Right ventricle myocardium inferior (tissue), 1 donor: Measurements from ENCODE around the gene CRYBG1. TPM values are rescaled to one million over a fixed set of nuclear protein-coding genes. Genes with fewer than 3 reads are reported as not detected.
A peak's percentile ranks its signal among the peaks of the same experiment; 100 is the strongest.
"Not testable (repeated sequence)": the region's sequence is repeated elsewhere in the genome, so short reads cannot be mapped to it uniquely, and the experiment has no call there.

ENCODE experiments used
- ATAC-seq: fragments of 200-7000 bp; cut with Tn5 transposase; one replicate; pipeline ENCODE4 v1.9.1; 2020; ENCODE audit warnings: mild to moderate bottlenecking, moderate library complexity
- DNase-seq: peaks from one replicate; pipeline ENCODE4 v3.0.0; 2021; ENCODE audit errors: missing footprints
- intact Hi-C: fragments of 100-400 bp; cut with DNase I; formaldehyde crosslinking; loops from one replicate; pipeline ENCODE4 v1.11.0; 2022
- total RNA-seq: library from RNA; stranded (reverse); fragmentation: NEBNext Ultra II Directional; extraction: Animal tissue kit (Norgen Biotek cat#: 25700); gene quantifications from one replicate; pipeline ENCODE4 v1.2.1, GENCODE V29; 2021
- donor health status: DM: no; HTN: yes; CAD: no; lungs with severe emphysema.

The CRYBG1 gene
- total RNA-seq, 1 donor from 2014 or later: 1.8 TPM

- ATAC-seq (no peak), DNase-seq (no peak)
- intact Hi-C loops: no loop called here
Observed at GRCh38 chr6:106534004-106534403, 173.5 kb downstream of the CRYBG1 start.

- ATAC-seq: no peak
- intact Hi-C loops: no loop called here
- DNase-seq: no peak
Observed at GRCh38 chr6:106534564-106534982, 174.1 kb downstream of the CRYBG1 start.

GRCh38 chr6:106535012-106535411 lies 174.5 kb downstream of the CRYBG1 start:
- DNase-seq (no peak), ATAC-seq (no peak)
- intact Hi-C loops: no loop called here

GRCh38 chr6:106536357-106536756 lies 175.8 kb downstream of the CRYBG1 start:
- no peak for DNase-seq
- no peak for ATAC-seq
- intact Hi-C loops: no loop called here

- intact Hi-C loops: no loop called here
- no peak for ATAC-seq
- DNase-seq: no peak
Observed at GRCh38 chr6:106536851-106537250, 176.3 kb downstream of the CRYBG1 start.

- ATAC-seq: no peak
- intact Hi-C loops: no loop called here
- no peak for DNase-seq
Observed at GRCh38 chr6:106537662-106538061, 177.1 kb downstream of the CRYBG1 start.

- ATAC-seq: no peak
- no peak for DNase-seq
- intact Hi-C loops: no loop called here
Observed at GRCh38 chr6:106538145-106538544, 177.6 kb downstream of the CRYBG1 start.

- intact Hi-C loops: no loop called here
- DNase-seq (no peak), ATAC-seq (peak; percentile 56)
Observed at GRCh38 chr6:106539936-106540335, 179.4 kb downstream of the CRYBG1 start.

GRCh38 chr6:106540432-106540831 lies 179.9 kb downstream of the CRYBG1 start:
- no peak for ATAC-seq
- no peak for DNase-seq
- intact Hi-C loops: no loop called here

- DNase-seq: no peak
- intact Hi-C loops: no loop called here
- no peak for ATAC-seq
Observed at GRCh38 chr6:106540907-106541306, 180.4 kb downstream of the CRYBG1 start.

GRCh38 chr6:106546261-106546690 lies 185.8 kb downstream of the CRYBG1 start:
- DNase-seq: no peak
- intact Hi-C loops: no loop called here
- ATAC-seq: no peak

GRCh38 chr6:106546691-106547414 lies 186.3 kb downstream of the CRYBG1 start:
- ATAC-seq (peak; percentile 65), DNase-seq (no peak)
- intact Hi-C loops: no loop called here

GRCh38 chr6:106547601-106548453 lies 187.3 kb downstream of the CRYBG1 start:
- ATAC-seq: no peak
- DNase-seq: no peak
- intact Hi-C loops: no loop called here

GRCh38 chr6:106548926-106549455 lies 188.5 kb downstream of the CRYBG1 start:
- intact Hi-C loops, DNase-seq, ATAC-seq: not testable (repeated sequence)

- no peak for DNase-seq
- no peak for ATAC-seq
- intact Hi-C loops: no loop called here
Observed at GRCh38 chr6:106549521-106549920, 189.0 kb downstream of the CRYBG1 start.

GRCh38 chr6:106551155-106551554 lies 190.6 kb downstream of the CRYBG1 start:
- ATAC-seq (no peak), DNase-seq (no peak)
- intact Hi-C loops: no loop called here

- ATAC-seq (no peak), DNase-seq (no peak)
- intact Hi-C loops: no loop called here
Observed at GRCh38 chr6:106553440-106553839, 192.9 kb downstream of the CRYBG1 start.

- DNase-seq: no peak
- intact Hi-C loops: no loop called here
- ATAC-seq: no peak
Observed at GRCh38 chr6:106555767-106556166, 195.2 kb downstream of the CRYBG1 start.

- DNase-seq: no peak
- intact Hi-C loops: no loop called here
- ATAC-seq: no peak
Observed at GRCh38 chr6:106556368-106556960, 195.9 kb downstream of the CRYBG1 start.
